Adrenal gland (tissue), 5 donors: ENCODE results near the gene STEAP1B.

ENCODE experiments used
- CTCF ChIP-seq, 6 experiments: fragments of 450-650 bp in 4 of 6; fragments of 200-600 bp in 2 of 6; sonication (generic) in 1 of 6; IDR thresholded peaks; 1 replicate in 5 of 6; 2 replicates in 1 of 6; pipeline versions ENCODE4 v1.5.1 to v1.8.0; 2016 to 2021; ENCODE audit warnings: antibody characterized with exemption in 6 of 6, mild to moderate bottlenecking in 2 of 6, moderate library complexity in 1 of 6
- POLR2A ChIP-seq, 2 donors: fragments of 450-650 bp; IDR thresholded peaks; one replicate each; pipeline ENCODE4 v1.6.1; 2017; ENCODE audit warnings: antibody characterized with exemption in 2 of 2, mild to moderate bottlenecking in 2 of 2, moderate library complexity in 1 of 2
- donor health status: DM: no; HTN: no; CAD: no.

GRCh38 chr7:22433710-22434460 lies 66.1 kb downstream of the STEAP1B start:
- no peak for TF ChIP-seq CTCF (IDR thresholded peaks at IDR 0.05)
- no peak for TF ChIP-seq POLR2A (IDR thresholded peaks at IDR 0.05)
